Activated naive CD4-positive, alpha-beta T cell treated with anti-CD3 and anti-CD28 coated beads for 36 hours (primary cell): ENCODE results near the gene MTA3. TPM values are rescaled to one million over a fixed set of nuclear protein-coding genes. Genes with fewer than 3 reads are reported as not detected.
A peak's percentile ranks its signal among the peaks of the same experiment; 100 is the strongest.
"Not testable (repeated sequence)": the region's sequence is repeated elsewhere in the genome, so short reads cannot be mapped to it uniquely, and the experiment has no call there.

Experiments used
- CTCF ChIA-PET: fragments of 350-600 bp; sonication (Branson Sonifier 250); formaldehyde crosslinking; loops from one replicate; lab custom pipeline; 2021; ENCODE audit warnings: antibody characterized with exemption; lab: Charles Lee
- DNase-seq: peaks from one replicate; pipeline ENCODE4 v3.0.0-alpha.2; 2020
- H3K27ac Mint-ChIP-seq: one replicate; pipeline ENCODE4 v1.8.0; 2021; ENCODE audit warnings: mild to moderate bottlenecking, mixed read lengths
- H3K27me3 Mint-ChIP-seq: one replicate; pipeline ENCODE4 v1.8.0; 2021; ENCODE audit warnings: low read depth, mixed read lengths
- H3K36me3 Mint-ChIP-seq: one replicate; pipeline ENCODE4 v1.8.0; 2021; ENCODE audit warnings: low read depth, mixed read lengths
- H3K4me1 Mint-ChIP-seq: one replicate; pipeline ENCODE4 v1.8.0; 2021; ENCODE audit warnings: low read depth, mixed read lengths
- H3K4me3 Mint-ChIP-seq: one replicate; pipeline ENCODE4 v1.8.0; 2021; ENCODE audit warnings: mild to moderate bottlenecking, moderate library complexity, mixed read lengths
- H3K9me3 Mint-ChIP-seq: one replicate; pipeline ENCODE4 v1.8.0; 2021; ENCODE audit warnings: mixed read lengths
- intact Hi-C: fragments of 100-400 bp; cut with micrococcal nuclease; formaldehyde crosslinking; loops from one replicate; pipeline ENCODE4 v1.15.1; 2023
- total RNA-seq, 2 experiments: library from RNA; stranded (reverse); gene quantifications; one replicate each; pipeline ENCODE4 v1.2.3, GENCODE V29; 2021

The MTA3 gene
- total RNA-seq, 2 experiments from 2014 or later = 31.9 to 38.0 TPM

GRCh38 chr2:42622943-42623676, 54.7 kb downstream of the MTA3 start:
- H3K4me3 Mint-ChIP-seq = no peak overlapping the region
- intact Hi-C loops = no loop called here
- CTCF ChIA-PET = interaction anchor here (0.7 kb wide), 2 partner anchors 12 to 1931 kb away, joined by 3 to 4 read pairs; no protein-coding TSS in a partner anchor
- peaks cover 7% of the 10 kb centered on the region for H3K36me3 Mint-ChIP-seq
- peaks cover 12% of the 10 kb centered on the region for H3K4me1 Mint-ChIP-seq
- no peak overlapping the region for H3K27ac Mint-ChIP-seq
- no peaks in the 10 kb centered on the region for H3K27me3 Mint-ChIP-seq
- H3K9me3 Mint-ChIP-seq = no peaks in the 10 kb centered on the region
- no peak for DNase-seq

DNA sequence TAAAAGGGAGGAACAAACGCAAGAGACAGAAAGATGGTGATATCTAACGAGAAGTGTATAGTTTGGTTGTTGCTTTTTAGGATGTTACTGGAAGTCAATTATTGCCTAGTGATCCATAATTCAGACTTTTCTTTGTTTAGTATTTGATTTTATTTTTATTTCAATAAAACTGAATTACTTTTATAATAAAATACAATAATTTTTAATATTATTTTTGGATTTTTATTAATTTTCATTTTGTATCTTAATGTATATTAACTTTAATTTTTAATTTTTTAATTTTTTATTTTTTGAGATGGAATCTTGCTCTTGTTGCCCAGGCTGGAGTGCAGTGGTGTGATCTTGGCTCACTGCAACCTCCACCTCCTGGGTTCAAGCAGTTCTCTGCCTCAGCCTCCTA, 55.6 kb downstream of the MTA3 start:
- no peak overlapping the region for H3K4me3 Mint-ChIP-seq

DNA sequence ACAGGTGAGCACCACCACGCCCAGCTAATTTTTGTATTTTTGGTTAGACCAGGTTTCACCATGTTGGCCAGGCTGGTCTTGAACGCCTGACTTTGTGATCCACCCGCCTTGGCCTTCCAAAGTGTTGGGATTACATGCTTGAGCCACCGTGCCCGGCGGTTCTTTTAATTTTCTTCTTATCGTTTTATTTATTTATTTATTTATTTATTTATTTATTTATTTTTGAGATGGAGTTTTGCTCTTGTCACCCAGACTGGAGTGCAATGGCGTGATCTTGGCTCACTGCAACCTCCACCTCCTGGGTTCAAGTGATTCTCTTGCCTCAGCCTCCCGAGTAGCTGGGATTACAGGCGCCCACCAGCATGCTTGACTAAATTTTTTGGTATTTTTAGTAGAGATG, 59.6 kb downstream of the MTA3 start:
- H3K27me3 Mint-ChIP-seq, CTCF ChIA-PET: not testable (repeated sequence)

More for the DNA sequence above, 55.6 kb downstream of the MTA3 start:
- CTCF ChIA-PET = interaction anchor here (0.7 kb wide), 1 partner anchor 1932 kb away, joined by 3 read pairs; no protein-coding TSS in a partner anchor
- intact Hi-C loops = no loop called here
- no peaks in the 10 kb centered on the region for H3K9me3 Mint-ChIP-seq
- DNase-seq = no peak
- no peak overlapping the region for H3K27ac Mint-ChIP-seq
- H3K36me3 Mint-ChIP-seq = peaks cover 7% of the 10 kb centered on the region
- H3K27me3 Mint-ChIP-seq = no peaks in the 10 kb centered on the region
- peaks cover 4% of the 10 kb centered on the region for H3K4me1 Mint-ChIP-seq

GRCh38 chr2:42636934-42637333, 68.5 kb downstream of the MTA3 start:
- no peak overlapping the region for H3K4me3 Mint-ChIP-seq
- CTCF ChIA-PET = interaction anchor here (0.7 to 2.2 kb wide), 3 partner anchors 38 to 142 kb away, joined by 3 to 5 read pairs (median 5); no protein-coding TSS in a partner anchor
- no peaks in the 10 kb centered on the region for H3K9me3 Mint-ChIP-seq
- H3K36me3 Mint-ChIP-seq = peaks cover 1% of the 10 kb centered on the region
- H3K4me1 Mint-ChIP-seq = peaks cover 13% of the 10 kb centered on the region
- no peaks in the 10 kb centered on the region for H3K27me3 Mint-ChIP-seq
- intact Hi-C loops = no loop called here
- DNase-seq = no peak
- H3K27ac Mint-ChIP-seq = no peak overlapping the region

More for the DNA sequence above, 59.6 kb downstream of the MTA3 start:
- H3K27ac Mint-ChIP-seq, intact Hi-C loops, H3K36me3 Mint-ChIP-seq, DNase-seq, H3K4me3 Mint-ChIP-seq, H3K9me3 Mint-ChIP-seq, H3K4me1 Mint-ChIP-seq: not testable (repeated sequence)

- Mint-ChIP-seq H3K36me3 (peaks cover 1% of the 10 kb centered on the region), H3K27me3 (no peaks in the 10 kb centered on the region), H3K27ac (peak overlapping the region; percentile 18), H3K4me1 (peaks cover 13% of the 10 kb centered on the region), H3K4me3 (no peak overlapping the region), H3K9me3 (no peaks in the 10 kb centered on the region)
- CTCF ChIA-PET = interaction anchor here (0.6 to 2.2 kb wide), 8 partner anchors 22 to 763 kb away, joined by 3 to 8 read pairs (median 3); no protein-coding TSS in a partner anchor
- intact Hi-C loops = no loop called here
- no peak for DNase-seq
Observed at GRCh38 chr2:42638080-42638784, 69.8 kb downstream of the MTA3 start.

DNA sequence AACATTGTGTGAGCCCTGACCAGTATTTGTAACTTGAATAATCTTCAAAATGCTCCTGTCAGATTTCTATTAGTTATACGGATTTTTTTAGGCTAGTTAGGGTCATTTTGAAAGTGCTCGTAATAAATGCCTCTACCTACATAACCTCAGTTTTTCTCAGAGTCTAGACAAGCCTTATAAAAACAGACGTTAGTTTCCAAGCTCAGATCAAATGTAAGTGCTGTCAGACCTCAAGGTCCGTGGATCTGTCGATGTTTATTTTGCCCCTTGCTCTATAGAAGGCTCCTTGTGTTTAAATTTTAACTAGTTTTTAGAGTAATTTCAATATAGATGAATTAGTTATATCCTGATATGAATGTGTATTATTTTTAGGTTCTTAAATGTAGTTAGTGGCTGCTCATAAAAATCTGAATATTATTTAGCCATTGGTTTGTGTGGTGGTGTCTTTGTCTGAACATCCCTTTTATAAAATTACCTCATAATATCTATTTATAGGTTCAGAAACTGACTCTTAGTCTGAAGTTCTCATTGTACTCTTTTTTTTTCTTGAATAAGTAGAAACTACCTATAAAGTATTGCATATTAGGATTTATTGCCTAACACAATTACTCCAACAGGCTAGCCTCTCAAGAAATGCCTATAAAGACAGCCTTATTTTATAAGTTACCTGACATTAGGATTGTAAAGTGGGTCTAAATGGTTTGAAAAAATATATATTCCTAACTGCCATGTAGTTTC, 71.1 kb downstream of the MTA3 start:
- intact Hi-C loops = no loop called here
- Mint-ChIP-seq H3K4me3 (peak overlapping the region; percentile 49), H3K27ac (no peak overlapping the region), H3K27me3 (no peaks in the 10 kb centered on the region), H3K36me3 (no peaks in the 10 kb centered on the region), H3K9me3 (no peaks in the 10 kb centered on the region), H3K4me1 (peaks cover 13% of the 10 kb centered on the region)
- DNase-seq = no peak
- CTCF ChIA-PET = interaction anchor here (0.6 to 1.4 kb wide), 5 partner anchors 8 to 44 kb away, joined by 3 to 8 read pairs (median 3); no protein-coding TSS in a partner anchor

DNA sequence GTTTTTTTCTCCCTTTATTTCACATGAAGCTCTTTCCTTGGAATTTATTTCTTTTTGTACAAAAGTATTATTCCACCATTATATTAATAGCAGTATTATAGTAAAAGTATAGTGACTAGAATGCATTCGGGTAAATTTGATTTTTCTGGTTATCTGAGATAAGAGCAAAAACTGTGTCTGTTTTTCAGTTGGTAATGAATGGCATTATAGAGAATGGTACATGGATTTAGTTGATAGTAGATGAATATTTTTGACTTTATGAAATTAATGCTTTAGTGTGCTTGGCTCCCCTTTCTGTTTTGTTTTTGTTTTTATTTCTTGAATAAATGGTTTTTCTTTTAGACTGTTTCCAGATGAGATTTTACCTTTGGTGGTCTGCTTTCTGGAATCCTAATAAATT, 71.8 kb downstream of the MTA3 start:
- Mint-ChIP-seq H3K9me3 (no peaks in the 10 kb centered on the region), H3K27me3 (no peaks in the 10 kb centered on the region), H3K4me3 (no peak overlapping the region), H3K36me3 (peaks cover 5% of the 10 kb centered on the region), H3K27ac (no peak overlapping the region), H3K4me1 (peaks cover 20% of the 10 kb centered on the region)
- CTCF ChIA-PET = interaction anchor here (0.7 kb wide), 1 partner anchor 45 kb away, joined by 3 read pairs; no protein-coding TSS in a partner anchor
- DNase-seq = no peak
- intact Hi-C loops = no loop called here

GRCh38 chr2:42642371-42642770, 73.9 kb downstream of the MTA3 start:
- DNase-seq, H3K27ac Mint-ChIP-seq, CTCF ChIA-PET, intact Hi-C loops, H3K9me3 Mint-ChIP-seq, H3K4me3 Mint-ChIP-seq, H3K27me3 Mint-ChIP-seq: not testable (repeated sequence)
- Mint-ChIP-seq H3K4me1 (peaks cover 25% of the 10 kb centered on the region), H3K36me3 (peaks cover 17% of the 10 kb centered on the region)

GRCh38 chr2:42645551-42645950, 77.1 kb downstream of the MTA3 start:
- H3K9me3 Mint-ChIP-seq = no peaks in the 10 kb centered on the region
- H3K4me3 Mint-ChIP-seq = no peak overlapping the region
- H3K36me3 Mint-ChIP-seq = peaks cover 19% of the 10 kb centered on the region
- DNase-seq = no peak
- intact Hi-C loops = no loop called here
- no peaks in the 10 kb centered on the region for H3K27me3 Mint-ChIP-seq
- peaks cover 39% of the 10 kb centered on the region for H3K4me1 Mint-ChIP-seq
- CTCF ChIA-PET = interaction anchor here (0.6 to 1.0 kb wide), 3 partner anchors 17 to 689 kb away, joined by 3 to 5 read pairs (median 4); no protein-coding TSS in a partner anchor
- no peak overlapping the region for H3K27ac Mint-ChIP-seq

DNA sequence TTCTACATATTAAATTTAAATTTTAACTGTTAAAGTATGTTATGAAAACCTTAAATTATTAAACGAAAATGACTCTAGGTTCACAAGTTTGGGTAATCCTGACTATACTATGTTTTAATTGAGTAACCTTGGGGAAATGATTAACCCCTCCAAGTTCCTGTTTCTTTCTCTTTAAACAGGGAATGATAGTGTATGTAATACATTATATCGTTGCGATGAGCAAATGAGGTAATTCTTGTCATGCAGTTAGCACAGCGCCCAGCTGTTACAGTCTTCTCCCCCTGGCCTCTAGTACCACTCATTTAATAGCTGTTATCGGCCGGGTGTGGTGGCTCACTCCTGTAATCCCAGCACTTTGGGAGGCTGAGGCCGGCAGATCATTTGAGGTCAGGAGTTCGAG, 80.4 kb downstream of the MTA3 start:
- Mint-ChIP-seq H3K9me3 (no peaks in the 10 kb centered on the region), H3K27ac (peak overlapping the region; percentile 83), H3K4me1 (peaks cover 61% of the 10 kb centered on the region), H3K36me3 (peaks cover 19% of the 10 kb centered on the region), H3K27me3 (no peaks in the 10 kb centered on the region), H3K4me3 (no peak overlapping the region)
- DNase-seq = no peak
- CTCF ChIA-PET = interaction anchor here (0.6 kb wide), 1 partner anchor 151 kb away, joined by 4 read pairs; no protein-coding TSS in a partner anchor
- intact Hi-C loops = no loop called here

- no peaks in the 10 kb centered on the region for H3K27me3 Mint-ChIP-seq
- CTCF ChIA-PET = interaction anchor here (0.6 to 2.5 kb wide), 2 partner anchors 12 to 562 kb away, joined by 6 to 17 read pairs; no protein-coding TSS in a partner anchor
- H3K27ac Mint-ChIP-seq = peak overlapping the region; percentile 62
- no peak for DNase-seq
- H3K4me1 Mint-ChIP-seq = peaks cover 75% of the 10 kb centered on the region
- intact Hi-C loops = loop anchor here (5.0 to 10.0 kb wide), 2 partner anchors 549 to 806 kb away; no protein-coding TSS in a partner anchor
- H3K9me3 Mint-ChIP-seq = no peaks in the 10 kb centered on the region
- H3K4me3 Mint-ChIP-seq = no peak overlapping the region
- peaks cover 8% of the 10 kb centered on the region for H3K36me3 Mint-ChIP-seq
Observed at GRCh38 chr2:42651057-42651456, 82.6 kb downstream of the MTA3 start.
